LNCAP (cell line): ENCODE measurements around the gene TMCC3.

Experiments used
- CTCF ChIP-seq: fragments of 450-650 bp; IDR thresholded peaks from 2 replicates; pipeline ENCODE4 v1.5.1; 2017; ENCODE audit warnings: mild to moderate bottlenecking

TMCC3 gene, protein sequence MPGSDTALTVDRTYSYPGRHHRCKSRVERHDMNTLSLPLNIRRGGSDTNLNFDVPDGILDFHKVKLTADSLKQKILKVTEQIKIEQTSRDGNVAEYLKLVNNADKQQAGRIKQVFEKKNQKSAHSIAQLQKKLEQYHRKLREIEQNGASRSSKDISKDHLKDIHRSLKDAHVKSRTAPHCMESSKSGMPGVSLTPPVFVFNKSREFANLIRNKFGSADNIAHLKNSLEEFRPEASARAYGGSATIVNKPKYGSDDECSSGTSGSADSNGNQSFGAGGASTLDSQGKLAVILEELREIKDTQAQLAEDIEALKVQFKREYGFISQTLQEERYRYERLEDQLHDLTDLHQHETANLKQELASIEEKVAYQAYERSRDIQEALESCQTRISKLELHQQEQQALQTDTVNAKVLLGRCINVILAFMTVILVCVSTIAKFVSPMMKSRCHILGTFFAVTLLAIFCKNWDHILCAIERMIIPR

GRCh38 chr12:94650143-94651056 is at the start of gene TMCC3:
Gene TMCC3 (minus strand): TSS chr12:94650557. CDS start chr12:94650430, 127 bp downstream.
- TF ChIP-seq CTCF, result no peak

DNA sequence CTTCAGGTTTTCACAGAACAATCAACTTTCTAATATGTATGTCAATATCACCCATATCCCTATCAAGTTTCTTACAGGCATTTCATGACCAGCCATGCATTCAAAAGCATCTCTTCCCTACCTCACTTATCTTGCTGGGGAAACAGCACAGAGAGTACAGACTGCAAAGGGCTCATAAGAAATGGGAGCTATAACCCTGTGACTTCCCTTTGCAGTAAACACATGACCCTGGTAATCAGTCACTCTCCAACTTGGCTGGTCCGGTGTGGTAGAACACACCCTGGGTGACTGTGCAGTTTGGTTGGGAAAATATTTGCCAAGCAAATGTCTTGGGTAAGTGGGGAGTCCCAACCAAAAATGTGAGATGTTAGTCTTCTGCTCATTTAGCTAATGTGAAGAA is 49.4 kb upstream of the TMCC3 start:
- TF ChIP-seq CTCF, result no peak

DNA sequence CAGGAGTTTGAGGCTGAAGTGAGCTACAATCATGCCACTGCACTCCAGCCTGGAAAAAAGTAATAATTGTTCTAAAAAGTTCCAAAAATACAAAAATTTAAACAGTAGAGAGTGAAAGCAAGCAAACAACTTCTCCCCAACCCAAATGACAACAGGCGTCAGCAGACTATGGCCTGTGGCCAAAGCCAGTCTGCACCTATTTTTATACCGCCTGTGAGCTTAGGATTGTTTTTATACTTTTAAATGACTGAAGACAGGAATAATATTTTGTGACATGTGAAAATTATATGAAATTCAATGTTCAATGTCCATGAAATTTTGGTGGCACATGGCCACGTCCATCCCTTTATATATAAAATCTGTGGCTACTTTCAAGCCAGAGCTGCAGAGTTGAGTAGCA is 48.2 kb upstream of the TMCC3 start:
- TF ChIP-seq CTCF, result no peak

- no peak for TF ChIP-seq CTCF
These were observed 47.3 kb upstream of the TMCC3 start for GRCh38 chr12:94697631-94698030.

DNA sequence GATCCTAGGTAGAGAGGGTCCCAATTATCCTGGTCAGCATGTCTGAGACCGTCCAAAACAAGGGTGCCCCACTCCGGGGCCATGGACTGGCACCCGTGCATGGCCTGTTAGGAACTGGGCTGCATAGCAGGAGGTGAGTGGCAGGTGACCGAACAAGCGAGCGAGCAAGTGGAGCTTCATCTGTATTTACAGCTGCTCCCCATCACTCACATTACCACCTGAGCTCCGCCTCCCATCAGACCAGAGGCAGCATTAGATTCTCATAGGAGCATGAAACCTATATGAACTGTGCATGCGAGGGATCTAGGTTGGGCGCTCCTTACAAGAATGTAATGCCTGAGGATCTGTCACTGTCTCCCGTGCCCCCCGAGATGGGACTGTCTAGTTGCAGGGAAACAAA is 44.4 kb upstream of the TMCC3 start:
- no peak for TF ChIP-seq CTCF

DNA sequence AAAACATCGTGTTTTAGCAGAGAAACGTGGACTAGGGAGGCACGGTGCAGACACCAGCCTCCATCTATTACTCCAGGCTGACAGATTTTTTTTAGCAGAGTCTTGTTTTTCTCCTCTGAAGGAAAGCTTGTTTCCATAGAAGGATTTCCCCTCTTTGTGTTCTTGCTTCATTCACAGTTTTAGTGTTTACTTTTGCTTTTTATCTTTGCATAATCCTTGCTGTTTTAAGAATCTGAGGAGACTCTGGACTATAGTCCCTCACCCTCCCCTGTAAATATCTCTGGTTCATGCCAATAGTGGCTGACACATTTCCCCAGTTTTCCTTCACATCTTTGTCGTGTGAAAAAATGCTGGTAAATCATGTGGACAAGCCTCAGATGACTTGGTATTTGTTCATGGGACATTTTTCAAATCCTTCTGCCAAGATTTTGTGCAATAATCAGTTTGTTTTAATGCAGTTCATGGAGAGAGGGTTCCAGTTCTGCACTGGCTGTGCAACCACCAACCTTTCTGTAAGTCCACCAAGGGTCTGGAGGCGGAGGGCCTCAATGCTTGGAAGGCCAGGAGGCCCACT is 39.9 kb upstream of the TMCC3 start:
- TF ChIP-seq CTCF, result no peak

DNA sequence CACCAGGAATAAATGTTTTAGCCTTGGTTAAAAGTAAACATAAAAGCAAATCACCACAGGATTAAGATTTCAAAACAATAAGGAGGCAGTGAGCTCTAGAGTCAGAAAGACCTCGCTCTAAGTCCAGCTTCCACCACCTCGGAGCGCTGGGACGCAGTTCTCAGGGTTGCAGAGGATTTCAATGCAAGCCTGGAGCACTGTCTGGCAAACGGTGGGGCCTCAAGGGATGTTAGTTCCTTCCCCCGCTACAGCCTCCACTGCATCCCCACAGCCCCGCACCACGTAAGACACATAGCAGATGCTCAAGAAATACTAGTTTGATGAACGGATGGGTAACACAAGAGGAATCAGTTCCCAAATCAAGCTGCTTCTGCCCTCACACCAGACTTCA is 39.3 kb upstream of the TMCC3 start:
- no peak for TF ChIP-seq CTCF
